HepG2 (cell line): ENCODE results near the gene SLC48A1. TPM values are rescaled to one million over a fixed set of nuclear protein-coding genes. Genes with fewer than 3 reads are reported as not detected.

ENCODE experiments used
- ATAC-seq: fragments of 200-7000 bp; cut with Tn5 transposase; 3 replicates; pipeline ENCODE4 v1.9.1; 2020; ENCODE audit warnings: mild to moderate bottlenecking, moderate library complexity
- BruUV-seq: library from RNA; stranded (reverse); fragments of 400-500 nt; replicated peaks from 2 replicates; lab custom pipeline; 2021; lab: Mats Ljungman, UMichigan
- CTCF ChIA-PET: fragments of 300-600 bp; formaldehyde crosslinking; extraction: SDS; loops from one replicate; lab custom pipeline; 2021; ENCODE audit warnings: low total read pairs, inconsistent platforms, low intra/inter-chr PET ratio; lab: Yijun Ruan, JAX
- POLR2A ChIA-PET: fragments of 350-600 bp; sonication (Branson Sonifier 250); formaldehyde crosslinking; loops from one replicate; lab custom pipeline; 2020; ENCODE audit warnings: antibody characterized with exemption, inconsistent platforms; lab: Yijun Ruan, JAX
- DNase-seq: peaks from one replicate; pipeline ENCODE4 v3.0.0-alpha.2; 2015; ENCODE audit warnings: low spot score
- FAIRE-seq: peaks from 3 replicates; lab custom pipeline; 2011; peaks lifted over from hg19 to GRCh38; lab: Jason Lieb, UNC
- H2AFZ ChIP-seq: one replicate; pipeline ENCODE4 v1.6.1; 2011; ENCODE audit warnings: low read length, inconsistent platforms
- H3K27ac ChIP-seq: fragments of 300-600 bp; 3 replicates; pipeline ENCODE4 v1.8.0; 2011; ENCODE audit warnings: mixed run types, mild to moderate bottlenecking, mixed read lengths, low read length, inconsistent platforms; ENCODE audit not compliant: insufficient read depth; ENCODE audit errors: extremely low read length
- H3K27me3 ChIP-seq, 2 experiments: fragments of 200-600 bp in 1 of 2; 2 replicates in 1 of 2; 3 replicates in 1 of 2; pipeline versions ENCODE4 v1.6.0 to v1.8.0; 2011; ENCODE audit warnings: low read length in 2 of 2, mild to moderate bottlenecking in 2 of 2, moderate library complexity in 2 of 2, inconsistent platforms in 1 of 2; ENCODE audit not compliant: insufficient read depth in 2 of 2, control insufficient read depth in 1 of 2
- H3K36me3 ChIP-seq, 2 experiments: fragments of 200-600 bp in 1 of 2; replicated peaks in 1 of 2; 2 replicates in 1 of 2; 3 replicates in 1 of 2; pipeline versions ENCODE4 v1.5.1 to v1.8.0; 2011; ENCODE audit warnings: low read length in 2 of 2, inconsistent platforms in 1 of 2; ENCODE audit not compliant: insufficient read depth in 2 of 2, control insufficient read depth in 1 of 2
- H3K4me1 ChIP-seq: 2 replicates; pipeline ENCODE4 v1.5.1; 2012; ENCODE audit warnings: low read length, inconsistent platforms; ENCODE audit not compliant: insufficient read depth
- H3K4me2 ChIP-seq: 2 replicates; pipeline ENCODE4 v1.6.0; 2011; ENCODE audit warnings: low read depth, low read length, inconsistent platforms
- H3K4me3 ChIP-seq, 3 experiments: fragments of 200-600 bp in 1 of 3; sonication (generic), shearing (Covaris generic) in 1 of 3; replicated peaks in 1 of 3; 2 replicates each; pipeline ENCODE4 v1.5.1; 2011 to 2016; ENCODE audit warnings: low read length in 3 of 3, inconsistent platforms in 2 of 3, low read depth in 2 of 3, mild to moderate bottlenecking in 2 of 3, control low read depth in 1 of 3, mixed read lengths in 1 of 3; ENCODE audit not compliant: insufficient read depth in 1 of 3
- H3K79me2 ChIP-seq: one replicate; pipeline ENCODE4 v1.6.1; 2011; ENCODE audit warnings: low read length, inconsistent platforms; ENCODE audit not compliant: insufficient read depth
- H3K9ac ChIP-seq: 2 replicates; pipeline ENCODE4 v1.6.0; 2011; ENCODE audit warnings: mild to moderate bottlenecking, low read depth, low read length, inconsistent platforms; ENCODE audit not compliant: insufficient read depth
- H3K9me3 ChIP-seq: 2 replicates; pipeline ENCODE4 v1.5.1; 2012; ENCODE audit warnings: mild to moderate bottlenecking, low read length
- H4K20me1 ChIP-seq: 2 replicates; pipeline ENCODE4 v1.6.0; 2011; ENCODE audit warnings: inconsistent platforms, mild to moderate bottlenecking, low read length, moderate library complexity; ENCODE audit not compliant: insufficient read depth
- CENPT ChIP-seq: sonication (generic); formaldehyde crosslinking; IDR thresholded peaks from 2 replicates; pipeline ENCODE4 v1.8.0; 2022; ENCODE audit warnings: low read depth, mild to moderate bottlenecking, moderate library complexity, missing genetic modification reagents
- HMGA1 ChIP-seq: sonication (generic); formaldehyde crosslinking; conservative IDR thresholded peaks from 2 replicates; pipeline ENCODE4 v1.4.0; 2020; ENCODE audit warnings: missing genetic modification reagents
- HOXA3 ChIP-seq: sonication (generic); formaldehyde crosslinking; IDR thresholded peaks from 2 replicates; pipeline ENCODE4 v1.5.0; 2020; ENCODE audit warnings: missing genetic modification reagents
- IRF2 ChIP-seq: IDR thresholded peaks from 2 replicates; pipeline ENCODE4 v1.6.1; 2018; ENCODE audit warnings: missing genetic modification reagents, missing compliant biosample characterization
- MAFF ChIP-seq: IDR thresholded peaks from 2 replicates; pipeline ENCODE4 v1.6.1; 2011; ENCODE audit warnings: low read depth, low read length, improper control_type of control experiment
- MAFK ChIP-seq, 2 experiments: IDR thresholded peaks in 1 of 2; conservative IDR thresholded peaks in 1 of 2; 2 replicates each; pipeline ENCODE4 v1.6.1; 2011; ENCODE audit warnings: improper control_type of control experiment in 2 of 2, low read length in 2 of 2
- MEIS2 ChIP-seq: sonication (generic); formaldehyde crosslinking; IDR thresholded peaks from 2 replicates; pipeline ENCODE4 v1.9.0; 2021; ENCODE audit warnings: mild to moderate bottlenecking, missing genetic modification reagents
- NFE2 ChIP-seq: sonication (generic); formaldehyde crosslinking; IDR thresholded peaks from 2 replicates; pipeline ENCODE4 v1.4.0; 2020; ENCODE audit warnings: missing genetic modification reagents
- NFE2L2 ChIP-seq: fragments of 150-350 bp; IDR thresholded peaks from 2 replicates; pipeline ENCODE4 v1.6.1; 2014; ENCODE audit warnings: low read length
- PRPF4 ChIP-seq: fragments of 200-400 bp; formaldehyde crosslinking; IDR thresholded peaks from 2 replicates; pipeline ENCODE4 v1.6.1; 2016; ENCODE audit warnings: low read length, low read depth; ENCODE audit not compliant: poor library complexity, severe bottlenecking
- SRSF4 ChIP-seq: fragments of 200-400 bp; formaldehyde crosslinking; IDR thresholded peaks from one replicate; pipeline ENCODE4 v1.6.1; 2018; ENCODE audit warnings: mild to moderate bottlenecking, low read depth, low read length, moderate library complexity; ENCODE audit not compliant: poor library complexity, severe bottlenecking
- U2AF1 ChIP-seq: fragments of 200-400 bp; formaldehyde crosslinking; optimal IDR thresholded peaks from 2 replicates; pipeline ENCODE3; 2017; ENCODE audit warnings: mild to moderate bottlenecking, low read depth, low read length
- ZKSCAN5 ChIP-seq: sonication (generic); formaldehyde crosslinking; IDR thresholded peaks from 2 replicates; pipeline ENCODE4 v1.5.1; 2020; ENCODE audit warnings: mild to moderate bottlenecking, missing genetic modification reagents
- ZNF460 ChIP-seq: sonication (generic); formaldehyde crosslinking; IDR thresholded peaks from 2 replicates; pipeline ENCODE4 v1.5.1; 2020; ENCODE audit warnings: missing genetic modification reagents, mild to moderate bottlenecking, borderline replicate concordance
- ZNF839 ChIP-seq: sonication (generic); formaldehyde crosslinking; IDR thresholded peaks from 2 replicates; pipeline ENCODE4 v1.4.0; 2020; ENCODE audit warnings: missing genetic modification reagents, mild to moderate bottlenecking, borderline replicate concordance
- WGBS: methylation state at CpG from one replicate; pipeline ENCODE4 v1.1.6; 2017; ENCODE audit warnings: low lambda C conversion rate; 5-methylcytosine and 5-hydroxymethylcytosine counted together
- in situ Hi-C: cut with HindIII; loops from 2 replicates; pipeline ENCODE4 v1.10.0; 2017; ENCODE audit warnings: low pct_unique_long_range_greater_than_20kb; ENCODE audit not compliant: extremely low pct_ligation_motif_present
- intact Hi-C: fragments of 100-400 bp; cut with micrococcal nuclease; formaldehyde crosslinking; loops from one replicate; pipeline ENCODE4 v1.10.0; 2022; ENCODE audit not compliant: unreplicated experiment
- polyA plus RNA-seq, 8 experiments: library from polyadenylated mRNA; depleted of rRNA in 3 of 8; stranded (reverse) in 7 of 8; unstranded in 1 of 8; fragments of >200 nt; fragmentation: Illumina TruSeq in 4 of 8; extraction: Trizol in 4 of 8; gene quantifications; 2 replicates each; pipeline versions ENCODE4 v1.2.1 to v1.2.3, GENCODE V29; 2011 to 2016; ENCODE audit warnings: low read depth in 4 of 8, missing spikeins in 1 of 8, mixed read lengths in 1 of 8; ENCODE audit not compliant: insufficient read depth in 1 of 8
- total RNA-seq, 5 experiments: library from RNA; depleted of rRNA; stranded (reverse); fragments of >200 nt; fragmentation: Illumina TruSeq; extraction: Trizol; gene quantifications; 2 replicates each; pipeline ENCODE4 v1.2.3, GENCODE V29; 2016; ENCODE audit warnings: low read depth in 1 of 5
- TF ChIP-seq, protein P1 (sequence below): sonication (generic); formaldehyde crosslinking; IDR thresholded peaks from 2 replicates; pipeline ENCODE4 v1.4.0; 2020; ENCODE audit warnings: missing genetic modification reagents, borderline replicate concordance

The SLC48A1 gene
- total and polyA plus RNA-seq, 2 of the 13 experiments (the other 11 are each of a cell fraction or from before 2014, with no cell fraction given): 2.2 to 3.7 TPM

GRCh38 chr12:47776471-47777143, 3.6 kb downstream of the SLC48A1 start:
- TF ChIP-seq CENPT (CRISPR knock-in tag): no peak
- TF ChIP-seq ZKSCAN5: no peak
- TF ChIP-seq NFE2: peak; percentile 24; the same call in 1 of the 2 replicates
- TF ChIP-seq IRF2 (CRISPR knock-in tag): no peak
- no peak for TF ChIP-seq ZNF839 (CRISPR knock-in tag)
- TF ChIP-seq, protein P1, sequence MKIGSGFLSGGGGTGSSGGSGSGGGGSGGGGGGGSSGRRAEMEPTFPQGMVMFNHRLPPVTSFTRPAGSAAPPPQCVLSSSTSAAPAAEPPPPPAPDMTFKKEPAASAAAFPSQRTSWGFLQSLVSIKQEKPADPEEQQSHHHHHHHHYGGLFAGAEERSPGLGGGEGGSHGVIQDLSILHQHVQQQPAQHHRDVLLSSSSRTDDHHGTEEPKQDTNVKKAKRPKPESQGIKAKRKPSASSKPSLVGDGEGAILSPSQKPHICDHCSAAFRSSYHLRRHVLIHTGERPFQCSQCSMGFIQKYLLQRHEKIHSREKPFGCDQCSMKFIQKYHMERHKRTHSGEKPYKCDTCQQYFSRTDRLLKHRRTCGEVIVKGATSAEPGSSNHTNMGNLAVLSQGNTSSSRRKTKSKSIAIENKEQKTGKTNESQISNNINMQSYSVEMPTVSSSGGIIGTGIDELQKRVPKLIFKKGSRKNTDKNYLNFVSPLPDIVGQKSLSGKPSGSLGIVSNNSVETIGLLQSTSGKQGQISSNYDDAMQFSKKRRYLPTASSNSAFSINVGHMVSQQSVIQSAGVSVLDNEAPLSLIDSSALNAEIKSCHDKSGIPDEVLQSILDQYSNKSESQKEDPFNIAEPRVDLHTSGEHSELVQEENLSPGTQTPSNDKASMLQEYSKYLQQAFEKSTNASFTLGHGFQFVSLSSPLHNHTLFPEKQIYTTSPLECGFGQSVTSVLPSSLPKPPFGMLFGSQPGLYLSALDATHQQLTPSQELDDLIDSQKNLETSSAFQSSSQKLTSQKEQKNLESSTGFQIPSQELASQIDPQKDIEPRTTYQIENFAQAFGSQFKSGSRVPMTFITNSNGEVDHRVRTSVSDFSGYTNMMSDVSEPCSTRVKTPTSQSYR (CRISPR knock-in tag): no peak
- TF ChIP-seq HOXA3 (CRISPR knock-in tag): no peak
- TF ChIP-seq MEIS2: no peak
- peak; percentile 45 to 55; a peak in 3 of 4 replicates for TF ChIP-seq MAFK (conservative IDR thresholded peaks at IDR 0.05 in 1 of 2, IDR thresholded peaks at IDR 0.05 in 1 of 2; ENCODE audit: low read length in 2 of 2)
- TF ChIP-seq SRSF4: no peak
- TF ChIP-seq MAFF: 0 out of 2 replicates have a peak, but pooled peaks have one; percentile 30
- TF ChIP-seq ZNF460 (CRISPR knock-in tag): no peak
- TF ChIP-seq NFE2L2: peak; percentile 81
- TF ChIP-seq U2AF1: no peak
- TF ChIP-seq HMGA1 (CRISPR knock-in tag): no peak
- TF ChIP-seq PRPF4: no peak
- TF ChIP-seq, all 625 proteins: peak for 4
- no peak overlapping the region for H3K4me2 ChIP-seq
- H4K20me1 ChIP-seq: no peaks in the 10 kb centered on the region
- no peak for ATAC-seq
- ChIA-PET CTCF (interaction anchor here (1.7 kb wide), 1 partner anchor 61 kb away, joined by 5 read pairs; no protein-coding TSS in a partner anchor), POLR2A (interaction anchor here (0.9 kb wide), 1 partner anchor 41 kb away, joined by 3 read pairs; no protein-coding TSS in a partner anchor)
- no TSS peak for BruUV-seq
- 60% methylated on average over 4 of the region's 5 CpGs for WGBS
- intact Hi-C loops (loop anchor here (5.0 kb wide), 1 partner anchor 124 kb away; no protein-coding TSS in a partner anchor), in situ Hi-C loops (loop anchor here (5.0 kb wide), 2 partner anchors 34 to 64 kb away; no protein-coding TSS in a partner anchor)
- H3K4me3 ChIP-seq: no peak overlapping the region
- no peak for FAIRE-seq
- peaks cover 39% of the 10 kb centered on the region for H3K4me1 ChIP-seq
- no peak for DNase-seq
- H3K9me3 ChIP-seq: no peaks in the 10 kb centered on the region
- no peak overlapping the region for H3K27ac ChIP-seq
- H3K27me3 ChIP-seq: peaks cover 3 to 8% of the 10 kb centered on the region in 2 experiments; a peak in 2 of 5 replicates
- no peak overlapping the region for H3K9ac ChIP-seq
- H2AFZ ChIP-seq: no peak overlapping the region
- no peaks in the 10 kb centered on the region for H3K36me3 ChIP-seq
- no peaks in the 10 kb centered on the region for H3K79me2 ChIP-seq
